ENCODE results near the gene TMEM247.

Gene TMEM247

DNA sequence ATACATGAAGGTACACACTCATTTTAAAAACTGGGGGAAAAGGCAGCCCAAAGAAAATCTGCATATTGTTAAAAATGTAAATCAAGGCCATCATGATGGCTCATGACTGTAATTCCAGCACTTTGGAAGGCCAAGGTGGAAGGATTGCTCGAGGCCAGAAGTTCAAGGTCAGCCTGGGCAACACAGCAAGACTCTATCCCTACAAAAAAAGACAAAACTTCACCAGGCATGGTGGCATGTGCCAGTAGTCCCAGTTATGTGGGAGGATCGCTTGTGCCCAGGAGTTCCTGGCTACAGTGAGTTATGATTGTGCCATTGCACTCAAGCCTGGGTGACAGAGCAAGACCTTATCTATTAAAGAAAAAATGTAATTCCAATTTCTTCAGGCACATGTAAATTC is 34.6 kb upstream of the TMEM247 start:
- TF ChIP-seq, protein P1, sequence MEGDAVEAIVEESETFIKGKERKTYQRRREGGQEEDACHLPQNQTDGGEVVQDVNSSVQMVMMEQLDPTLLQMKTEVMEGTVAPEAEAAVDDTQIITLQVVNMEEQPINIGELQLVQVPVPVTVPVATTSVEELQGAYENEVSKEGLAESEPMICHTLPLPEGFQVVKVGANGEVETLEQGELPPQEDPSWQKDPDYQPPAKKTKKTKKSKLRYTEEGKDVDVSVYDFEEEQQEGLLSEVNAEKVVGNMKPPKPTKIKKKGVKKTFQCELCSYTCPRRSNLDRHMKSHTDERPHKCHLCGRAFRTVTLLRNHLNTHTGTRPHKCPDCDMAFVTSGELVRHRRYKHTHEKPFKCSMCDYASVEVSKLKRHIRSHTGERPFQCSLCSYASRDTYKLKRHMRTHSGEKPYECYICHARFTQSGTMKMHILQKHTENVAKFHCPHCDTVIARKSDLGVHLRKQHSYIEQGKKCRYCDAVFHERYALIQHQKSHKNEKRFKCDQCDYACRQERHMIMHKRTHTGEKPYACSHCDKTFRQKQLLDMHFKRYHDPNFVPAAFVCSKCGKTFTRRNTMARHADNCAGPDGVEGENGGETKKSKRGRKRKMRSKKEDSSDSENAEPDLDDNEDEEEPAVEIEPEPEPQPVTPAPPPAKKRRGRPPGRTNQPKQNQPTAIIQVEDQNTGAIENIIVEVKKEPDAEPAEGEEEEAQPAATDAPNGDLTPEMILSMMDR (IDR thresholded peaks at IDR 0.05; ENCODE audit: low read depth, low read length, missing control alignments): no peak

DNA sequence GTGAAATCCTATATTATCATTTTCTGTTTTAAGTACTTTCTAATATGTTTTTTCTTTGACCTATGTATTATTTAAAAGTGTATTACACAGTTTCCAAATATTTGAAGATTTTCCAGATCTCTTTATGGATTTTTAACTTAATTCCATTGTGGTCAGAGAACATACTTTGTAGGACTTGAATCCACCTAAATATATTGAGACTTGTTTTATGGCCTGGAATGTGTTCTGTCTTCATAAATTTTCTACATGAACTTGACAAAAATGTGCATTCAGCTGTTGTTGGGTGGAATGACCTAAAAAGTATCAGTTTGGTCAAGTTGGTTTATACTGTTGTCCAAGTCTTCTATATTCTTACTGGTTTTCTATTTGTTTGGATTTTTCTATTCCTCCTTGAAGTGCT is 33.8 kb upstream of the TMEM247 start:
- no peak overlapping the region for H3K4me3 ChIP-seq (replicated peaks; ENCODE audit: low read depth, low read length)
- no peak for DNase-seq (ENCODE audit: extremely low read depth, low read depth)
- TF ChIP-seq, protein P1 (IDR thresholded peaks at IDR 0.05; ENCODE audit: low read depth, low read length, missing control alignments): no peak

More for the DNA sequence above, 34.6 kb upstream of the TMEM247 start:
- H3K4me3 ChIP-seq (replicated peaks; ENCODE audit: low read depth, low read length): no peak overlapping the region
- DNase-seq (ENCODE audit: extremely low read depth, low read depth): no peak

DNA sequence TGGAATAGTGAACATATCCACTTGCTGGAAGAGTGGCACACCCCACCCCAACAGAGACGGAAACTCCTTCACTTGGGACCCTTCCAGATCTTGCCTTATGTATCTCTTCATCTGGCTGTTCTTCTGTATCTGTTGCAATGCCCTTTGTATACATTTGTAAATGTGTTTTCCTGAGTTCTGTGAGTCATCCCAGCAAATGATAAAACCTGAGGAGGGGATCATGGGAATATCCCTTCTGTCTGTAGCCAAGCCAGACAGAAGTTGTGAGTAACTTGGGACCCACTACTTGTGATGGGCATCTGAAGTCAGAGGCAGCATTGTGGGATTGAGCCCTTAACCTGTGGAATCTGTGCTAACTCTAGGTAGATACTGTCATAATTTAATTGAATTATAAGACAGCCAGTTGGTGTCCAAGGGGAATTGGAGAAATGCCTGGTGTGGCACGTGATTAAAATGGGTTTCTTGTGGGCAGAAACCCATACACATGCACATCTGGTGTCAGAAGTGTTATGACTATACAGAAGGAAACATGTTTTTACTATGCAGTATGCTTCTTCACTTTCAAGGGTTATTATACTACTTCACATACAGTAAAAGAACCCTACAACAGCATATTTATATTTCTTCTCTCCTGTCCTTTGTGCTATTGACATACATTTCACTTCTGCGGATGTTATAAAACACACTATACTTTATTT is 32.3 kb upstream of the TMEM247 start:
- TF ChIP-seq, protein P1 (IDR thresholded peaks at IDR 0.05; ENCODE audit: low read depth, low read length, missing control alignments): no peak
- DNase-seq (ENCODE audit: extremely low read depth, low read depth): no peak
- H3K4me3 ChIP-seq (replicated peaks; ENCODE audit: low read depth, low read length): no peak overlapping the region

- no peak for DNase-seq (ENCODE audit: extremely low read depth, low read depth)
- H3K4me3 ChIP-seq (replicated peaks; ENCODE audit: low read depth, low read length): no peak overlapping the region
- TF ChIP-seq, protein P1 (IDR thresholded peaks at IDR 0.05; ENCODE audit: low read depth, low read length, missing control alignments): no peak
Measured at GRCh38 chr2:46447649-46448048, 31.7 kb upstream of the TMEM247 start.

GRCh38 chr2:46448111-46448510 is 31.3 kb upstream of the TMEM247 start:
- TF ChIP-seq, protein P1 (IDR thresholded peaks at IDR 0.05; ENCODE audit: low read depth, low read length, missing control alignments): no peak
- no peak for DNase-seq (ENCODE audit: extremely low read depth, low read depth)

DNA sequence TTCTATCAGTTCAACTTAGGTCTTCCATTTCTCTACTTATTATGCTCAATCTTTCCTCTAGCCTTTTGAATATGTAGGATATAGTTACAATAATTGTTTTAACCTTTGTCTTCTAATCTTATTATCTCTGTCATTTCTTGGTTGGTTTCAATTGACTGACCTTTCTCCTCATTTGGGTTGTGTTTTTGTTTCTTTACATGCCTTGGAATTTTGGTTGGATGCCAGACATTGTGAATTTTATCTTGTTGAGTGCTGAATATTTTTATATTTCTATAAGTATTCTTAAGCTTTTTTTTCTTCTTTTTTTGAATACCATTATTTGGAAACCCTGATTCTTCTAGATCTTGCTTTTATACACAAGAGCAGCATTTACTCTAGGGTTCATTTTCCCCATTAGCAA is 30.7 kb upstream of the TMEM247 start:
- DNase-seq (ENCODE audit: extremely low read depth, low read depth): no peak
- no peak overlapping the region for H3K4me3 ChIP-seq (replicated peaks; ENCODE audit: low read depth, low read length)
- TF ChIP-seq, protein P1 (IDR thresholded peaks at IDR 0.05; ENCODE audit: low read depth, low read length, missing control alignments): no peak

More at GRCh38 chr2:46448111-46448510, 31.3 kb upstream of the TMEM247 start:
- no peak overlapping the region for H3K4me3 ChIP-seq (replicated peaks; ENCODE audit: low read depth, low read length)

- TF ChIP-seq, protein P1 (IDR thresholded peaks at IDR 0.05; ENCODE audit: low read depth, low read length, missing control alignments): no peak
- H3K4me3 ChIP-seq (replicated peaks; ENCODE audit: low read depth, low read length): no peak overlapping the region
Measured at GRCh38 chr2:46449700-46450099, 29.7 kb upstream of the TMEM247 start.

More at GRCh38 chr2:46449700-46450099, 29.7 kb upstream of the TMEM247 start:
- no peak for DNase-seq (ENCODE audit: extremely low read depth, low read depth)
